ENCODE data around the gene GPC5. TPM values are rescaled to one million over a fixed set of nuclear protein-coding genes. Genes with fewer than 3 reads are reported as not detected.

GPC5 gene
- total and polyA plus RNA-seq, 9 of the 15 experiments (the other 6 are each of a cell fraction or from before 2014, with no cell fraction given): 0.18 to 0.27 TPM; not detected in 7

DNA sequence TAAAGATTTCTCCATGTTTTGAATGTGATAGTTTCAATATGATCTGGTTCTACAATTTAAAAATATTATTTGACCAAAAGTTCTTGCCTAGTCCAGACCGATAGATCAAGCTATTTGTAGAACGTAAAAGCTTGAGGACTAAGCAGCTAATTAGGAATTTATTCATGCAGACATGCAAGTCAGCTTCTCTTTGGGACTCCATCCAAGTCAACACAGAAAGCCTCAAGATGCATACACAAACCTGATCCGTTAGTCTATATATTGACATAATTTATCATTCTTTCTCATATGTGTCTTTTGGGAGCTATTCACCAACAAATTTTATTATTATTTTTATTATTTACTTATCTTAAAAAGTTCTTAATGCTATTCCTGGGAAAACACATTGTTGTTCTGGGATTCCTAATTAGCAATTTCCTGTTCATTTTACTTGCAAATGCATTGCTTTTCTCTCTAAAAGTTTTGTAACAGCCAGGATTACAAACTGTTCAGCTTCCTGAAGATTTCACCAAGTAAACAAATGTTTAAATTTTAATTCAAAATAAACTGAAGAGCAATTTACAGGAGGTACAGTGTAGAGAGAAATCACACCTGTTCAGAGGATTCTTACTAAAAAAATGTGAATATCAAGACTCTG is 375.3 kb downstream of the GPC5 start:
- H4K20me1 ChIP-seq (replicated peaks; ENCODE audit: control insufficient read depth, insufficient read depth, low read length): no peaks in the 10 kb centered on the region
- no peak overlapping the region for H3K9ac ChIP-seq (ENCODE audit: insufficient read depth in 1 of 2, low read depth in 2 of 2, low read length in 2 of 2)
- no peaks in the 10 kb centered on the region for H3K9me1 ChIP-seq (ENCODE audit: control insufficient read depth, insufficient read depth, low read length)
- ATAC-seq (no peak), DNase-seq (ENCODE audit: extremely low read depth in 1 of 4, low spot score in 3 of 4) (no peak), FAIRE-seq (no peak)
- 1% methylated on average over 3 of the region's 3 CpGs for WGBS (ENCODE audit: insufficient coverage, low coverage, missing lambda C conversion rate)
- H2AFZ ChIP-seq (ENCODE audit: low read depth, low read length): no peak overlapping the region
- H3K79me2 ChIP-seq (ENCODE audit: control insufficient read depth, insufficient read depth, low read length): no peaks in the 10 kb centered on the region
- BruUV-seq (replicated peaks): no TSS peak
- H3K36me3 ChIP-seq (ENCODE audit: control insufficient read depth, insufficient read depth, low read length): no peaks in the 10 kb centered on the region
- in situ Hi-C loops (cut with MboI) (no loop called here), intact Hi-C loops (cut with micrococcal nuclease) (loop anchor here (5.0 kb wide), 1 partner anchor 49 kb away; no protein-coding TSS in a partner anchor)
- ChIA-PET CTCF (ENCODE audit: low intra/inter-chr PET ratio) (no interaction called here), POLR2A (no interaction called here)
- no peaks in the 10 kb centered on the region for H3K27me3 ChIP-seq (ENCODE audit: control insufficient read depth in 2 of 2, insufficient read depth in 2 of 2, low read length in 2 of 2)
- H3K27ac ChIP-seq (ENCODE audit: extremely low read depth, low read depth, low read length): no peak overlapping the region
- no peak overlapping the region for H3K4me3 ChIP-seq
- no peaks in the 10 kb centered on the region for H3K9me3 ChIP-seq (replicated peaks; ENCODE audit: control insufficient read depth, insufficient read depth, low read depth, low read length)
- no peak overlapping the region for H3K4me2 ChIP-seq (ENCODE audit: insufficient read depth, low read length)
- H3K4me1 ChIP-seq (replicated peaks in 1 of 2; ENCODE audit: control insufficient read depth in 2 of 2, insufficient read depth in 2 of 2, low read length in 2 of 2): no peaks in the 10 kb centered on the region
- TF ChIP-seq, protein P1, sequence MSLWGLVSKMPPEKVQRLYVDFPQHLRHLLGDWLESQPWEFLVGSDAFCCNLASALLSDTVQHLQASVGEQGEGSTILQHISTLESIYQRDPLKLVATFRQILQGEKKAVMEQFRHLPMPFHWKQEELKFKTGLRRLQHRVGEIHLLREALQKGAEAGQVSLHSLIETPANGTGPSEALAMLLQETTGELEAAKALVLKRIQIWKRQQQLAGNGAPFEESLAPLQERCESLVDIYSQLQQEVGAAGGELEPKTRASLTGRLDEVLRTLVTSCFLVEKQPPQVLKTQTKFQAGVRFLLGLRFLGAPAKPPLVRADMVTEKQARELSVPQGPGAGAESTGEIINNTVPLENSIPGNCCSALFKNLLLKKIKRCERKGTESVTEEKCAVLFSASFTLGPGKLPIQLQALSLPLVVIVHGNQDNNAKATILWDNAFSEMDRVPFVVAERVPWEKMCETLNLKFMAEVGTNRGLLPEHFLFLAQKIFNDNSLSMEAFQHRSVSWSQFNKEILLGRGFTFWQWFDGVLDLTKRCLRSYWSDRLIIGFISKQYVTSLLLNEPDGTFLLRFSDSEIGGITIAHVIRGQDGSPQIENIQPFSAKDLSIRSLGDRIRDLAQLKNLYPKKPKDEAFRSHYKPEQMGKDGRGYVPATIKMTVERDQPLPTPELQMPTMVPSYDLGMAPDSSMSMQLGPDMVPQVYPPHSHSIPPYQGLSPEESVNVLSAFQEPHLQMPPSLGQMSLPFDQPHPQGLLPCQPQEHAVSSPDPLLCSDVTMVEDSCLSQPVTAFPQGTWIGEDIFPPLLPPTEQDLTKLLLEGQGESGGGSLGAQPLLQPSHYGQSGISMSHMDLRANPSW (CRISPR knock-in tag; IDR thresholded peaks at IDR 0.05): no peak
- TF ChIP-seq PHF8 (IDR thresholded peaks at IDR 0.05; ENCODE audit: borderline replicate concordance, low read length): 0 out of 2 replicates have a peak, but pooled peaks have one; percentile 6
- TF ChIP-seq TFAM (CRISPR knock-in tag; conservative IDR thresholded peaks at IDR 0.05): 0 out of 2 replicates have a peak, but pooled peaks have one; percentile 61
